ENCODE measurements around the gene CDC42SE2.

The CDC42SE2 gene

GRCh38 chr5:131363811-131364506, 100.1 kb downstream of the CDC42SE2 start:
- in situ Hi-C loops (cut with MboI; ENCODE audit: low sequenced_read_pairs): no loop called here

GRCh38 chr5:131364507-131365050, 100.7 kb downstream of the CDC42SE2 start:
- in situ Hi-C loops (cut with MboI; ENCODE audit: low sequenced_read_pairs): no loop called here

- in situ Hi-C loops (cut with MboI; ENCODE audit: low sequenced_read_pairs): no loop called here
Observed at GRCh38 chr5:131366428-131366827, 102.6 kb downstream of the CDC42SE2 start.

- in situ Hi-C loops (cut with MboI; ENCODE audit: low sequenced_read_pairs): no loop called here
Observed at GRCh38 chr5:131367219-131367860, 103.5 kb downstream of the CDC42SE2 start.

GRCh38 chr5:131368866-131369265, 105.0 kb downstream of the CDC42SE2 start:
- in situ Hi-C loops (cut with MboI; ENCODE audit: low sequenced_read_pairs): no loop called here

- in situ Hi-C loops (cut with MboI; ENCODE audit: low sequenced_read_pairs): no loop called here
Observed at GRCh38 chr5:131369558-131369957, 105.7 kb downstream of the CDC42SE2 start.

GRCh38 chr5:131371835-131372234, 108.0 kb downstream of the CDC42SE2 start:
- in situ Hi-C loops (cut with MboI; ENCODE audit: low sequenced_read_pairs): no loop called here

- in situ Hi-C loops (cut with MboI; ENCODE audit: low sequenced_read_pairs): no loop called here
Observed at GRCh38 chr5:131373265-131373664, 109.4 kb downstream of the CDC42SE2 start.

GRCh38 chr5:131375351-131375750, 111.5 kb downstream of the CDC42SE2 start:
- in situ Hi-C loops (cut with MboI; ENCODE audit: low sequenced_read_pairs): loop anchor here (25.0 kb wide), 2 partner anchors 213 to 513 kb away; partner anchors contain the start of genes HINT1 and LYRM7

- in situ Hi-C loops (cut with MboI; ENCODE audit: low sequenced_read_pairs): loop anchor here (25.0 kb wide), 2 partner anchors 215 to 515 kb away; partner anchors contain the start of genes HINT1 and LYRM7
Observed at GRCh38 chr5:131377346-131377745, 113.5 kb downstream of the CDC42SE2 start.

- in situ Hi-C loops (cut with MboI; ENCODE audit: low sequenced_read_pairs): loop anchor here (25.0 kb wide), 2 partner anchors 216 to 516 kb away; partner anchors contain the start of genes HINT1 and LYRM7
Observed at GRCh38 chr5:131377785-131378325, 114.0 kb downstream of the CDC42SE2 start.

GRCh38 chr5:131378721-131379541, 115.1 kb downstream of the CDC42SE2 start:
- in situ Hi-C loops (cut with MboI; ENCODE audit: low sequenced_read_pairs): loop anchor here (25.0 kb wide), 2 partner anchors 217 to 517 kb away; partner anchors contain the start of genes HINT1 and LYRM7

GRCh38 chr5:131379723-131380122, 115.9 kb downstream of the CDC42SE2 start:
- in situ Hi-C loops (cut with MboI; ENCODE audit: low sequenced_read_pairs): loop anchor here (25.0 kb wide), 2 partner anchors 217 to 517 kb away; partner anchors contain the start of genes HINT1 and LYRM7

- in situ Hi-C loops (cut with MboI; ENCODE audit: low sequenced_read_pairs): loop anchor here (25.0 kb wide), 2 partner anchors 218 to 518 kb away; partner anchors contain the start of genes HINT1 and LYRM7
Observed at GRCh38 chr5:131380238-131380637, 116.4 kb downstream of the CDC42SE2 start.

GRCh38 chr5:131381021-131381420, 117.2 kb downstream of the CDC42SE2 start:
- in situ Hi-C loops (cut with MboI; ENCODE audit: low sequenced_read_pairs): loop anchor here (25.0 kb wide), 2 partner anchors 219 to 519 kb away; partner anchors contain the start of genes HINT1 and LYRM7

- in situ Hi-C loops (cut with MboI; ENCODE audit: low sequenced_read_pairs): loop anchor here (25.0 kb wide), 2 partner anchors 219 to 519 kb away; partner anchors contain the start of genes HINT1 and LYRM7
Observed at GRCh38 chr5:131381777-131382176, 117.9 kb downstream of the CDC42SE2 start.

- in situ Hi-C loops (cut with MboI; ENCODE audit: low sequenced_read_pairs): loop anchor here (25.0 kb wide), 2 partner anchors 220 to 520 kb away; partner anchors contain the start of genes HINT1 and LYRM7
Observed at GRCh38 chr5:131382407-131383395, 118.8 kb downstream of the CDC42SE2 start.

GRCh38 chr5:131384173-131384572, 120.3 kb downstream of the CDC42SE2 start:
- in situ Hi-C loops (cut with MboI; ENCODE audit: low sequenced_read_pairs): loop anchor here (25.0 kb wide), 2 partner anchors 222 to 522 kb away; partner anchors contain the start of genes HINT1 and LYRM7

All from HL-60/S4 (cell line).